Measurements from ENCODE around the gene PKNOX2. TPM values are rescaled to one million over a fixed set of nuclear protein-coding genes. Genes with fewer than 3 reads are reported as not detected.

Gene PKNOX2
- total RNA-seq, 1 donor: 0.86 TPM

DNA sequence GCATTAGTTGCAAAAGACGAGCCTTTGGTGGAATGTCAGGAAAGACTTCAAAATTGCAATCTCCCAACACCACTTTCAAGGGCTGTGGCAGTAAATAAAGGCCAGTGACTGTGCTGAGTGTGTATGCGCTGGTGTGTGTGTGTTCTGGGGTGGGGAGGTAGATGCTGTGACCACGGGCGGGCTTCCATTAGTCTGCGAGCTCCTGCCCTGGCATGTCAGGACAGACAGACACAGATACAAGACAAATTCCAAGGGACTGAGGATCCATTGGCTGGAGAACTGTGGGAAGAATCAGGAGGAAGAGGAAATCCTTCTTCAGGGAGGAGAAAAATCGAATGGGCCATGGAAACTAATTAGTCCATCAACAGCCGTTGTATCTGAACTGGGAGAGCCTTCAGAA lies 248.0 kb downstream of the PKNOX2 start:
- H3K4me3 ChIP-seq (ENCODE audit: low read depth, low read length): no peak overlapping the region
- TF ChIP-seq, protein P1, sequence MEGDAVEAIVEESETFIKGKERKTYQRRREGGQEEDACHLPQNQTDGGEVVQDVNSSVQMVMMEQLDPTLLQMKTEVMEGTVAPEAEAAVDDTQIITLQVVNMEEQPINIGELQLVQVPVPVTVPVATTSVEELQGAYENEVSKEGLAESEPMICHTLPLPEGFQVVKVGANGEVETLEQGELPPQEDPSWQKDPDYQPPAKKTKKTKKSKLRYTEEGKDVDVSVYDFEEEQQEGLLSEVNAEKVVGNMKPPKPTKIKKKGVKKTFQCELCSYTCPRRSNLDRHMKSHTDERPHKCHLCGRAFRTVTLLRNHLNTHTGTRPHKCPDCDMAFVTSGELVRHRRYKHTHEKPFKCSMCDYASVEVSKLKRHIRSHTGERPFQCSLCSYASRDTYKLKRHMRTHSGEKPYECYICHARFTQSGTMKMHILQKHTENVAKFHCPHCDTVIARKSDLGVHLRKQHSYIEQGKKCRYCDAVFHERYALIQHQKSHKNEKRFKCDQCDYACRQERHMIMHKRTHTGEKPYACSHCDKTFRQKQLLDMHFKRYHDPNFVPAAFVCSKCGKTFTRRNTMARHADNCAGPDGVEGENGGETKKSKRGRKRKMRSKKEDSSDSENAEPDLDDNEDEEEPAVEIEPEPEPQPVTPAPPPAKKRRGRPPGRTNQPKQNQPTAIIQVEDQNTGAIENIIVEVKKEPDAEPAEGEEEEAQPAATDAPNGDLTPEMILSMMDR (IDR thresholded peaks at IDR 0.05; ENCODE audit: insufficient read depth, low read depth, low read length): no peak
- DNase-seq (ENCODE audit: low read depth): no peak

DNA sequence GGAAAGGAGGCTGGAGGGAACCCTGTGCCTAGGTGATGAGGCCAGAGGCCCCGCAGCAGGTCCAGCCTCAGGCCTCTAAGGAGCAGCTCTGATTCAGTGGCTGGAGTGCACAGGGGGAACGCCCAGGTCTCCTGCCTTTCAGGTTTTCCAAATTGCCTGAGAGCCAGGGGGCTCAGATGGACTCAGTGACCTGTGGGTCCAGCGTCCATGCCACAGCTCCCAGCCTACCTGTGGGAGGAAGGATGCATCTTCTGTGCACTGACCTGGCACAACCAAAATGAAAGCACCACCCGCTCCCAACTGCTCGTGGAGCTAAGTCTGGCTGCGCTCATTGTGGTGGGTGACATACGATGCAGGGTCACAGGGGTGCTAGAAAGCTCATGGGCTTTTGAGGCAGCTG lies 248.7 kb downstream of the PKNOX2 start:
- H3K4me3 ChIP-seq (ENCODE audit: low read depth, low read length): no peak overlapping the region
- DNase-seq (ENCODE audit: low read depth): no peak
- TF ChIP-seq, protein P1 (IDR thresholded peaks at IDR 0.05; ENCODE audit: insufficient read depth, low read depth, low read length): no peak

DNA sequence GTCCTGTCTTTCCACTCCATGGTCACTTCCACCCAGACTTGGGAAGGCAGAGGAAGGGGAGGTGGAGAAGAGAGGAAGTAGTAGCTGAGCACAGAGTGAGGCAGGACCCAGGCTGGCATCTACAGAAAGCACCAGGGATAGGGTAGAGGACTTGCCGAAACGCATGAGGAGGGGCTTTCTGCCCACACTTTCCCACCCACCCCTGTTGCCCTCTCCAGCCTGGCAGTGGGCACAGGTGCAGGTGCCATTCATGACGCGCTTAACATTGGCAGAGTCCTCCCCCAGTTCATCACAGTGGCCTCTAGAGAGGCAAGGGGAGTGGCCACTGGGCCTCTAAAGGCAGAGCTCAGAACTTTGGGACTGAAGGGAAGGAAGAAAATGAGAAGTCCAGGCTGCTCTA lies 249.6 kb downstream of the PKNOX2 start:
- TF ChIP-seq, protein P1 (IDR thresholded peaks at IDR 0.05; ENCODE audit: insufficient read depth, low read depth, low read length): no peak
- H3K4me3 ChIP-seq (ENCODE audit: low read depth, low read length): no peak overlapping the region
- no peak for DNase-seq (ENCODE audit: low read depth)

DNA sequence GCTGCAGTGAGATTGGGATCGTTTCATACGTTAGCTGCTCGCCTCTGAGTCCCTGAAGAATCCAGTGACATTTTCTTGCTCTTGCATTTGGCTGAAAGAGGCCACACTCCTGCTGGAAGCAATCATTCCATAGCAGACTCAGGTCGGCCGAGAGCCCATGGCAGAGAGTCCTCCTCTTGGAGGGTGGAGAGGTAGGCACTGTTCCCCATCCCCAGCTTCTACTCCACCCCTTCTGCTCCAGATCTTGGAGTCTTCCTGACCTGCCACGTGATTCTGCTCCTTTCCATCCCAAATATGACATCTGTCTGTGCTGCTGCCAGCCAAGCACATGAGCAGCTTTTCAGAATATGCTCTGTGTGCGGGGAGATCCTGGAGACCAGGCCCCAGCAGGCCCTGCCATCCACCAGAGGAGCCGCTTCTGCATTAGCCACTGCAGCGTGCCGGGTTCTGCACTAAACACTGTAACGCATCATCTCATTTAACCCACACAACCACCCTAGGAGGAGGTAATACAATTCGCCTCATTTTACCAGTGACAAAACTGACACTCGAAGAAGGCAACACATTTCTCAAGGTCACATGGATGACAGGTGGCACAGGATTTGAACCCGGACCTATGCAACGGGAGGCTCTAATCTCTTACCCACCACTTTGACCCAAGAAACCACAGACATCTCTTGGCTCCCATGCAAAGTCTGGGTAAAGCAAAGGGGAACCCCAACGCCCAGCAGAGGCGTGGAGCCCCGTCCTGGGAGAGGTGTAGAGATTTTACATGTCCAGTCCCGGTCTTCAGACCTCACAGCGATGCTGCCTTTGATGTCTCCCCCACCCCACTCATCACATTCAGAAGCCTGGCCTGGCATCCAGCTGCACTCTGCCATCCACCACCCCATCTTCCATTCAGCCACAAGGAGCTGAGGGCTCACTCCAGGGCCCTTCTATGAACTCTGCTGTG lies 252.7 kb downstream of the PKNOX2 start:
- no peak for DNase-seq (ENCODE audit: low read depth)
- H3K4me3 ChIP-seq (ENCODE audit: low read depth, low read length): no peak overlapping the region
- TF ChIP-seq, protein P1 (IDR thresholded peaks at IDR 0.05; ENCODE audit: insufficient read depth, low read depth, low read length): no peak

DNA sequence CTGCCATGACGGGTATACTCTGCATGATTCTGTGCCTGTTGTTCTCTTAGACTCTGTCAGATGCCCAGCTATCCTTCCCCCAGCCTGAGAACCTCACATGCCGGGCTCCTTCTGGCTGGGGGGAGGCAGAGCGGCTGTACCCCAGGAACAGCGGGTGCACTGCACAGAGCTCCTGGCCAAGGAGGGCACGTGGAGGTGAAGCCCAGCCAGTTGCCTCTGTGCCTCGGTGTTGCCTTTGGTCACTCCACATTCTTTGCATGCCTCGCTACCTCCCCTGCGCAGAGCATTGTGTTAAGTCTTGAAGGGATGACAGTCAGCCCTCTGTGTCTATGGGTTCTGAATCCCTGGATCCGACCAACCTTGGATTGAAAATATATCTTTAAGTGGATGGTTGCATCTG lies 253.8 kb downstream of the PKNOX2 start:
- TF ChIP-seq, protein P1 (IDR thresholded peaks at IDR 0.05; ENCODE audit: insufficient read depth, low read depth, low read length): no peak
- DNase-seq (ENCODE audit: low read depth): no peak

DNA sequence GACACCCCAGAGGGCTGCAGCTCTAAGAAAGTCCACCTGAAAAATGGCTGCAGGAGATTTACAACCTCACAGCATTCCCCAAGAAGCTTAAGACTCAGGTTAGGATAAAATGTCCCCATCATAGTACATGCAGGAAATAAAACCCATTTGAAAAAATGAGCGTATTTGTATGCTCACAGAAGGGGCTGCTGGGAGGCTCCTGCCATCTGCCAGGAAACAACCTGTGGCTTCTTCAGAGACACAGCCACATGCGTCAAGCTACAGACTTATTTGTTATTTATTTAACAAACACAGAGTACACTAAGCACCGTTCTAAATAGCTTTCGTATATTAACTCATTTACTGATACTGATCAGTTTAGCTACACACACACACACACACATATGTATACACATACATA lies 258.1 kb downstream of the PKNOX2 start:
- DNase-seq (ENCODE audit: low read depth): no peak
- TF ChIP-seq, protein P1 (IDR thresholded peaks at IDR 0.05; ENCODE audit: insufficient read depth, low read depth, low read length): no peak

More for the DNA sequence above, 253.8 kb downstream of the PKNOX2 start:
- H3K4me3 ChIP-seq (ENCODE audit: low read depth, low read length): no peak overlapping the region

More for the DNA sequence above, 258.1 kb downstream of the PKNOX2 start:
- H3K4me3 ChIP-seq (ENCODE audit: low read depth, low read length): no peak overlapping the region

Data from fibroblast of villous mesenchyme (primary cell).